ENCODE measurements around the gene LTF.

The LTF gene

GRCh38 chr3:46411271-46411670 lies 53.4 kb downstream of the LTF start:
- H3K27ac ChIP-seq, result no peak overlapping the region
- TF ChIP-seq CTCF (conservative IDR thresholded peaks at IDR 0.05), result no peak

DNA sequence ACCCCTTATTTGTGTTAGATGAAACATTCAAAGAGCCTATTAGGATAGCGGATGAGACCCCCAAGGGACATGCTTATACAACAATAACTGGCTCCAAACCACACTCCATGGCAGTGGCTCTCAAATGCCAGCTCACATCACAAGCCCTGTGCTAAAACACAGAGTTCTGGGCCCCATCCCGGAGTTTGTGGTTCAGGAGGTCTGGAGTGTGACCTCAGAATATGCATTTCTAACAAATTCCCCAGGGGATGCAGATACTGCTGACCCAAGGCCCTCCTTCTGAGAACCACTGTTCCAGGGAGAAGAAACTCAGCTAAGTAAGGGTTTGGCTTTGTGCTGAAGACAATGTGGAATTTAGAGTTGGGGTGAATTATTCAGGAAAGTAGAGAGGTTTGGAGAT lies 54.0 kb downstream of the LTF start:
- TF ChIP-seq CTCF (conservative IDR thresholded peaks at IDR 0.05), result no peak
- H3K27ac ChIP-seq, result no peak overlapping the region

GRCh38 chr3:46409739-46410489 lies 54.8 kb downstream of the LTF start:
- H3K27ac ChIP-seq, result no peak overlapping the region
- no peak for TF ChIP-seq CTCF (conservative IDR thresholded peaks at IDR 0.05)

DNA sequence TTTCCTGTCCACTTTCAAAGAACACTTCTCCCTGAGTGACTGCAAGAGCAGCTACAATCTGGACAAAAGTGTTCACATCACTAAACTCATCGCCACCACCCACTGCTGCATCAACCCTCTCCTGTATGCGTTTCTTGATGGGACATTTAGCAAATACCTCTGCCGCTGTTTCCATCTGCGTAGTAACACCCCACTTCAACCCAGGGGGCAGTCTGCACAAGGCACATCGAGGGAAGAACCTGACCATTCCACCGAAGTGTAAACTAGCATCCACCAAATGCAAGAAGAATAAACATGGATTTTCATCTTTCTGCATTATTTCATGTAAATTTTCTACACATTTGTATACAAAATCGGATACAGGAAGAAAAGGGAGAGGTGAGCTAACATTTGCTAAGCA lies 55.9 kb downstream of the LTF start:
- TF ChIP-seq CTCF (conservative IDR thresholded peaks at IDR 0.05), result no peak
- H3K27ac ChIP-seq, result no peak overlapping the region

GRCh38 chr3:46407970-46408369 lies 56.7 kb downstream of the LTF start:
- no peak for TF ChIP-seq CTCF (conservative IDR thresholded peaks at IDR 0.05)
- peak overlapping the region; percentile 8; the same call in 1 of the 2 replicates for H3K27ac ChIP-seq

DNA sequence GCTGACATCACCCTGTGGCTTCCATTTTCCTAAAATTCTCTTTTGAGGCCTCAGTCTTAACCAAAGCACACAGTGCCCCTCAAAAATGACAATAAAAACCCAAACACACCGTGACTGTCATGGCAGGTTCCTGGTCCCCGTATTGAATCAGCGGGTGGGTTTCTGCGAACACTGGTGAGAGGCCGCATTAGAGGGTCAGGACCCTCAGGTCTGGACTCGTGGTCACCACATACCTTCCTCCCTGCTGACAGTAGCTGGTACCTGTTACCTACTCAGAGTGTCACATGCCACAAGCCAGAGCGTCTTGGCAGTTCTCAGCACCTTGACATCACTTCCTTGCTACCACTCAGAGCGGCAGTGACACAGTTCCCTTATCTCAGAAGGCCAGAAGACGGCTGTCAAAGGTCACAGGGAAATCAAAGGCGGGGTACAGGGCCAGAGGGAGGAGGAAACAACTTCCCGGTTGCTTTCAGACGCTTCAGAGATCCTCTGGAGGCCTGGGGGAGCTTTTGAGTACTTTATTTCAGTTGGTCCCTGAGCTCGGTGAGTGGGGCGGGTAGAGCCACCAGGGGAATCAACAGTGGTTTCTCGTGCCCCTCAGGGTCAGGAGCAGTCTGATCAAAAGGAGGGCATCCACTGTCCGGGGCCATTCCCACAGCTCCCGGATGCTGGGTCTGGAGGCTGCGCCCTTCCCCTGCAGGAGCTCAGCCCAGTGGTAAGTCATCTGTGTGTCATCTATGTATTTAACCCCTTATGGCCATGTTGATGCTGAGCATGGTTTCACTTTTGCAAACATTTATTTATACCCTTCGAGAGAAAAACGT lies 57.7 kb downstream of the LTF start, which contains the start of the genes CCR5AS and CCRL2:
TSS of gene CCR5AS (minus strand) at position 279 of the 824 bp plus-strand sequence.
TSS of gene CCRL2 (plus strand) at position 472 of the 824 bp plus-strand sequence. CDS start 821 bp downstream, outside the sequence.
- TF ChIP-seq CTCF (conservative IDR thresholded peaks at IDR 0.05), result no peak
- H3K27ac ChIP-seq, result peak within 1 kb of the TSS; percentile 84

DNA sequence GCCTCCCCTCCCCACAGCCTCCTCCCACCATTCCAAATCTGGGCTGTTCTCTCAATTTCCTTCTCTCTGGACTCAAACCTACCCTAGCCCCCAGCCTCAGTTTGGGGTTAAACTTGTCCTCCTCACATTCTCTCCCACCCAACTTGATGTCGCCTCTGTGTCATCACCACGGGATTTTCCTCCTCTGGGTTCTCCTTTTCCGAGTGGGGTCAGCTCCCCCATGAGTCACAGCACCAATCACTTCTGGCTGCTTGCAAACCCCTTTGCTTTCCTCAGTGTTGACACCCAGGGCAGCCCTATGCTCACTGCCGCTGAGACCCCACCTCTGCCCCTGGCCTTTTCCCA lies 58.3 kb downstream of the LTF start:
- TF ChIP-seq CTCF (conservative IDR thresholded peaks at IDR 0.05), result no peak
- peak overlapping the region; percentile 84 for H3K27ac ChIP-seq
